Measurements from ENCODE around the gene WDR93.
"Not testable (repeated sequence)": the region's sequence is repeated elsewhere in the genome, so short reads cannot be mapped to it uniquely, and the experiment has no call there.

WDR93 gene

DNA sequence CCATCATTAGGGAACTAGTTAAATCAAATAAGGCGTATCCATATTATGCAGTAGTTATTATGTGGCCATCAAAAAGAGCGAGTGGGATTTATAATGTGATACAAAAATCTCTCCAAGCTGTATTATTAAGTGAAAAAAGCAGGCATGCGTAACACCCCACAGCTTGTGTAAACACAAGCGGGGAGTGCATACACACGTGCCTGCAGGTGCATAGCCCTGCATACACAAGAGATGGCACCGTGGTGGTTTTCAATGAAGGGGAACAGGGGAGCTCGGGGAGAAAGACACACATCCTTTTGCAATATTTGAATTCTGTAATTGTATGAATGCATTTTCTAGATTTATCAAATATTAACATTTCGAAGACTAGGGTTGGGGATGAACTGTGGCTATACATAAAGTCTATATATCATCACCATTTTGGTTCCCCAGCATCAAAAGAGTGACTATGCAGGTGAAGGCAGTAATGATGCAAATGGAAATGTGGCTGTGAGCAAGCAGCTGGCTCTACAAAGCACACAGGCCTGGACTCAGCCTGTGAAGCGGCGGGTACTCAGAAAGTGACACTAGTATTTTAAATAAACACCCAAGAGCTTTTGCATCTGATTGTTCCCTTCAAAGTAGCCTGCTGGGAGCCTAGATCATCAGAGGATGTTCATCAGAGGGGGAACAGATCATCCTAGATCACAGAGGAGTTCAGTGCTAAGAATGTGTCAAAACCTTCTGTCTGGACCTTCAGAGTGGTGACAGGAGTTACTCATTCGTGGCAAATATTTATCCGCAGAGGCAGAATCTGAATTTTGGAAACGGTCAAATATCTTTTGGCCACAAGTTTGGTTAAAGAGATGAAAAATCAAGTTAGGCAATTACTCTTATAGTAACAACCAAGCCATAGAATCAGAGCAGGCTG lies 25.9 kb upstream of the WDR93 start:
- DNase-seq, result no peak

GRCh38 chr15:89665449-89666181 lies 25.0 kb upstream of the WDR93 start:
- no peak for DNase-seq

DNA sequence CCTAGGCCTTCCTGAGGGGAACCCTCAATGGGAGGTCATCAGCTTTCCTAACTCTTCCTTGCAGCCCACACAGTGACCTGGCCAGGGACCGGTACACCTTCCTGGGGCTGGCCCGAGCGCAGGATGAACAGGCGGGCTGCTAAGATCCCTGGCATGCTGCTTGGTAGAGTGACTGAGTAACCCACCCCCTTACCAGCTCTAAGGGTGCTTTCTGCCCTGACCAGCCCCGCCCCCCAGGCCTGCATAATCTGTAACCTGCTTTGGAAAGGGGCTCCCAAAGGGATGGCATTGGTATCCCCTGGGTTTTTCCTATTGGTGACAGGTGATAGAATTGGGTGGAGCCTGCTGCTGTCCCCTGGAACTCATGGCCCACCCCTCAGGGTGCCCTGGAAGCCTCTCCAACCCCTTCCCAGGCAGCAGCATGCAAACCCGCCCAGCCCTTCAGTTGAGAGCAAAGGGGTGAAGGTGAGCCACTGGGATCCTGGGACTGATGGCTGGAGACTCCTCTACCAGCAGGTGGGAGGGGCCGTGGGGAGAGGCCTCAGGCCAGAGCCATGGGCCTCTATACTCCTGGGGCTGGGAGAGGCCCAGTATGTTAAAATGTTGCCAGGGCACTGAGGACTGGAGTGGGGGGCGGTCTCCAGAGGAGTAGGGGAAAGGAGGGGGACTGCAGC lies 24.3 kb upstream of the WDR93 start:
- no peak for DNase-seq

GRCh38 chr15:89666858-89667705 lies 23.5 kb upstream of the WDR93 start:
- no peak for DNase-seq

DNA sequence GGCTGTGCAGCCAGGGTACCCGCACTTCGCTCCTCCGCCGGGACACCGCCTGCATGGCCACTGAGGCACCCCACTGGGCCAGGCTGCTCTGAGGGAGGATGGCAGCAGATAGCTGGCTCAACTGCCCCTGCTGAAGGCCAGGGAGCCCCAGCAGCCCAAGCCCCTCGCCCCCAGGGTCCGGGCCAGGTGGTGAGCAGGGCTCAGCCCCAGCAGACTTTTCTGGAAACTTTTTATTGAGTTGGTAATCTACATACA lies 23.0 kb upstream of the WDR93 start:
- DNase-seq, result no peak

GRCh38 chr15:89668171-89668570 lies 22.4 kb upstream of the WDR93 start:
- DNase-seq, result no peak

DNA sequence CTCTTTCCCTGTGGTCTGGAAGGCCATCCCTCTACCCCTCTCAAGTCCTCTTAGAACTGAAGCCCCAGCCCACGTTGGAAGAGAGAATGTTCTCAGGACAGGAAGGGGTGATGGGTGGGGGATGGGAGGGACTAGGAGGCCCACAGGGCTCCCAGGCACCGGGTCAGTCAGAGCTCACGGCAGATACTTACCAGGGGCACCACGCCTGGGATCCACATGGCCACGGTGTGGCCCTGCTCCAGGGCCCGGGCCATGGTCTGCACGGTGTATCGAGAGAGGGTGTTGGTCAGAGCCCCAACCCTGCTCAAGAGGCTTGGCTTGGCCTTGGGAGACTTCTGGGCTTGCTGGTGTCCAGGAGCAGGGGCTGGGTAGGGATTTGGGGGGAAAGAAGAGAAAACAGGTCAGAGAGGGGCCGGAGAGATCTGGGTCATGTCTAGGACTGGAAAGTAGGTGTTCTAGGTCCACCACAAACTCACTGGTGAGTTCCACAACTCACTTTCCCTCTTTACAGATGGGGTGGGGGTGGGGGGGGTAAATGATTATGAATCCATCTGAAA lies 21.2 kb upstream of the WDR93 start:
- DNase-seq, result no peak

DNA sequence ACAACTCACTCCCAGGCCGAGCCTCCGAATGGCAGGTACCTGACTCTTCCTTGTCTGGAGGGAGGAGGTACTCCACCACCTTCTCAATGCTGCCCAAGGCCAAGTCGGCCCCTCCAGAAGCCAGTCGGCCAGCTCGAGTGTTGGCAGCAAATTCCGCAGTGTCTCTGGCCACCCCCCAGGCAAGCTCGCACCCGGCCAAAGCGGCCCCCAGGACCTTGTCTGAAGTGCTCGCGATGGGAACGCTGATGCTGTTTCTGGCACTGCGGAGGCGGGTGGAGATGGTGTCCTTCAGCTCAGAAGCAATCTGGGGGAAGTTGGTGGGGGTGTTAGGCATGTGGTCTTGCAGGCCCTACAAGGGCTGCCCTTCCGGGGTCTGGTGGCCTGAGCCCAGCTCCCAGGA lies 20.7 kb upstream of the WDR93 start:
- DNase-seq, result no peak

DNA sequence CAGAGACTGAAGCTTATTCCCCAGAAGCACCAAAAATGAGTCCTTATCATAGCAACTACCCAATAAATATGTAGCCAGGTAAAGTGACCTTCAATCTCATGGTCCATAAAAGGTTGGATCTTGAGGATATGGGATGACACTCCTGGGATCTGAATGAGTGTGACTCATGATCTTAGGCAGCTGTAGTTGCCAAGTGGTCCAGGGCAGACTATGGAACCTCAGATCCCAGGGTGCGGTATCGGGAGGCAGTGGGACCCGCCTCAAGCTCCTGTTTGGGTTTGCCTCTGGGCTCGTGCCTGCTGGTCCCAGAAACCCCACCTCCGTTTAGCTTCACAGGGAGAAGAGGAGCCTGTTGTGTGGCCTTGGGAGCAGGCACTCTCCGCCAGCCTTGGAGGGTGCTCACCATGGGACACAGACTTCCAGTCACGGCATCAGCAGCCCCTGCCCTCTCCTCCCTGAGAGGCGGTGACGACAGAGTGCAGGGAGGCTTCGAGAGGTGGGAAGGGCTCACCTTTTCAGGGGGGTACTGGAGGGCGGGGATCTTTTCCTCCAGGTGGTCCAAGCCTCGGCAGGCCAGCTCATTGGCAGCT lies 19.5 kb upstream of the WDR93 start:
- no peak for DNase-seq

GRCh38 chr15:89671687-89672086 lies 18.9 kb upstream of the WDR93 start:
- DNase-seq, result no peak

GRCh38 chr15:89672221-89673164 lies 18.1 kb upstream of the WDR93 start:
- no peak for DNase-seq

- DNase-seq, result no peak
Observed at GRCh38 chr15:89673165-89673512, 17.5 kb upstream of the WDR93 start.

GRCh38 chr15:89674526-89674925 lies 16.1 kb upstream of the WDR93 start:
- DNase-seq, result no peak

- no peak for DNase-seq
Observed at GRCh38 chr15:89675606-89676005, 15.0 kb upstream of the WDR93 start.

GRCh38 chr15:89677381-89677780 lies 13.2 kb upstream of the WDR93 start:
- no peak for DNase-seq

GRCh38 chr15:89679212-89679611 lies 11.4 kb upstream of the WDR93 start, which contains the start of gene PLIN1:
TSS of gene PLIN1 (minus strand) at chr15:89679367. CDS start at chr15:89677489, 1,878 bp downstream.
- DNase-seq, result no peak

DNA sequence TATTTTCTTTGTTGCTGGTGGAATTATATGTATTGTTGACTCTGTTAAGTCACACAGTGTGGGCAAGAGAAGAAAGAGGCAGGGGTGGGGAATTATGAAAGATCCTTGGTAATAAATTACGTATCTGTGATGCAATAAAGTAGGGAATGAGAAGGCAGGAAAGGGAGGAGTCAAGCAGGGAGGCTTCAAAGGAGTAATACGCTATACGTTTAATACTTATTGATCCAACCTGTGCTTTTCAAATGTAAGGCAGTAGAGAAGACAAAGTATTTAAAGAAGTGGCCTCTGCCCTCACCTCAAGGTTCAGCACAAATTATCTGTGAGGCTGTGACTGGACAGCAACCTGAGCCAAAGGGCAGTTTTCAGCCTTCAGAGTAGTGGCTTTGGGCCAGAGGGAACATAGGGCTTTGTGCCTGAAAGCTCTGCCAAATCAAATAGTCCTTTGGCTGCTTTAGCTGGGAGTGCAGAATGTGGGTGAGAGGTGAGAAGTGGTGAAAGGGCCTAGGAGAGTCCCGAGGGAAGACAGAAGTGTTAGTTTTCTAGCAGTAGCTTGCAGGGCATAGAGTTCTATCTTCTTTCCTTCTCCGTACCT lies 10.2 kb upstream of the WDR93 start:
- DNase-seq, result no peak

DNA sequence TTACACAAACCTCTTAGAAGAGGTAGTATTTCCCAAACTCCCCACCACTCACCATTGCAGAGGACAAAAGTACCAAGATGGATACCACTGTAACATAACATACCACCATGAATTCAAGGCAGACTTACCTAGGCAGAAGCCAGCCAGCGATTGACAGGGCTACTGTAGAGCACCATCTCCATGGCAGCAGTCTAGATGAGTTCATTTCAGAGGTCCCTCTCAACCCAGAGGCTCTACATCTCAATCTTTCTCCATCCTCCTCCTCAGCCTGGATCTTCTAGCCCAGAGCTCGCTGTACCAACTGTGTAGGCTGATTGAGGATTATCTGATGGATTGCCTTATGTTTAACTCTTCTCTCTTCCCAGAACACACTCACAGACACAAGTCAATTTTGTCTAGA lies 9.5 kb upstream of the WDR93 start:
- no peak for DNase-seq

- DNase-seq, result no peak
Observed at GRCh38 chr15:89685995-89686394, 4.6 kb upstream of the WDR93 start.

DNA sequence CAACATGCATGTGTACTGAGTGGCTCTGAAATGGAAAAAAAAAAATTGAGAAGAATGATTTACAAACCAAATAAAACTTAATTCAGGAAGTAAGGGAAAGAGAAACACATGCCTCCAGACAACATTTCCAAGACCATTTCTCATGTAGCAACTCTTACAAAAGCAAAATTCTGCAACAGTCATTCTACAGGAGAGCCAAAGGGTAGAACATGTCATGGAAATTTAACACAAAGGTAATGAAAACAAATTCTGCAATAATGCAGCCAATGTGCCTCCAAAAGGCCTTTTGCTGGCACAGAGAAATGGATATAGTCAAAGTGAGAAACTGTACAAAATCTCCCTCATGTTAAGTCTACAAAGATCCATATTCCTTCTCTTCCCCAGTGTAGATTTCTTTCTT lies 4.1 kb upstream of the WDR93 start:
- no peak for DNase-seq

GRCh38 chr15:89689930-89690275 lies 708 bp upstream of the WDR93 start:
- not testable (repeated sequence) for DNase-seq
